ENCODE measurements around the gene FNDC3B.

The FNDC3B gene

GRCh38 chr3:172147113-172147818 lies 107.9 kb downstream of the FNDC3B start:
- no peak for DNase-seq (ENCODE audit: low read depth in 4 of 4, low spot score in 1 of 4)

- DNase-seq (ENCODE audit: low read depth in 4 of 4, low spot score in 1 of 4): no peak
Observed at GRCh38 chr3:172148241-172148640, 108.9 kb downstream of the FNDC3B start.

GRCh38 chr3:172148702-172149565 lies 109.6 kb downstream of the FNDC3B start:
- DNase-seq (ENCODE audit: low read depth in 4 of 4, low spot score in 1 of 4): no peak

GRCh38 chr3:172150268-172150667 lies 110.9 kb downstream of the FNDC3B start:
- DNase-seq (ENCODE audit: low read depth in 4 of 4, low spot score in 1 of 4): no peak

- DNase-seq (ENCODE audit: low read depth in 4 of 4, low spot score in 1 of 4): no peak
Observed at GRCh38 chr3:172150913-172151650, 111.7 kb downstream of the FNDC3B start.

GRCh38 chr3:172151651-172152649 lies 112.6 kb downstream of the FNDC3B start:
- no peak for DNase-seq (ENCODE audit: low read depth in 4 of 4, low spot score in 1 of 4)

GRCh38 chr3:172152874-172153273 lies 113.5 kb downstream of the FNDC3B start:
- no peak for DNase-seq (ENCODE audit: low read depth in 4 of 4, low spot score in 1 of 4)

- DNase-seq (ENCODE audit: low read depth in 4 of 4, low spot score in 1 of 4): peak in 3 of 4 experiments; percentile 7 to 32 (median 22)
Observed at GRCh38 chr3:172153335-172153861, 114.0 kb downstream of the FNDC3B start.

GRCh38 chr3:172154768-172155664 lies 115.6 kb downstream of the FNDC3B start:
- DNase-seq (ENCODE audit: low read depth in 4 of 4, low spot score in 1 of 4): no peak

- DNase-seq (ENCODE audit: low read depth in 4 of 4, low spot score in 1 of 4): no peak
Observed at GRCh38 chr3:172155897-172156585, 116.7 kb downstream of the FNDC3B start.

- no peak for DNase-seq (ENCODE audit: low read depth in 4 of 4, low spot score in 1 of 4)
Observed at GRCh38 chr3:172156586-172156955, 117.2 kb downstream of the FNDC3B start.

- no peak for DNase-seq (ENCODE audit: low read depth in 4 of 4, low spot score in 1 of 4)
Observed at GRCh38 chr3:172157564-172158258, 118.3 kb downstream of the FNDC3B start.

GRCh38 chr3:172158741-172159140 lies 119.4 kb downstream of the FNDC3B start:
- DNase-seq (ENCODE audit: low read depth in 4 of 4, low spot score in 1 of 4): no peak

- DNase-seq (ENCODE audit: low read depth in 4 of 4, low spot score in 1 of 4): no peak
Observed at GRCh38 chr3:172159376-172159775, 120.0 kb downstream of the FNDC3B start.

GRCh38 chr3:172159962-172160538 lies 120.7 kb downstream of the FNDC3B start:
- DNase-seq (ENCODE audit: low read depth in 4 of 4, low spot score in 1 of 4): no peak

GRCh38 chr3:172161133-172161789 lies 121.9 kb downstream of the FNDC3B start:
- no peak for DNase-seq (ENCODE audit: low read depth in 4 of 4, low spot score in 1 of 4)

- no peak for DNase-seq (ENCODE audit: low read depth in 4 of 4, low spot score in 1 of 4)
Observed at GRCh38 chr3:172161959-172162358, 122.6 kb downstream of the FNDC3B start.
